Bronchial epithelial cell (primary cell): ENCODE data around the gene SDK2. TPM values are rescaled to one million over a fixed set of nuclear protein-coding genes. Genes with fewer than 3 reads are reported as not detected.

Experiments
- DNase-seq: peaks from one replicate; pipeline ENCODE4 v3.0.0-alpha.2; 2010; ENCODE audit warnings: low read depth
- FAIRE-seq: peaks from 2 replicates; lab custom pipeline; 2011; peaks lifted over from hg19 to GRCh38; lab: Jason Lieb, UNC
- H3K27me3 ChIP-seq: 2 replicates; pipeline ENCODE4 v1.5.1; 2011; ENCODE audit warnings: low read length; ENCODE audit not compliant: control insufficient read depth, insufficient read depth
- H3K36me3 ChIP-seq: 2 replicates; pipeline ENCODE4 v1.5.1; 2011; ENCODE audit warnings: low read length; ENCODE audit not compliant: control insufficient read depth, insufficient read depth
- H3K4me3 ChIP-seq: 2 replicates; pipeline ENCODE4 v1.5.1; 2011; ENCODE audit warnings: mild to moderate bottlenecking, low read depth, low read length, control low read depth
- CTCF ChIP-seq: IDR thresholded peaks from 2 replicates; pipeline ENCODE4 v1.5.1; 2011; ENCODE audit warnings: mild to moderate bottlenecking, moderate library complexity, low read length, control low read depth, inconsistent platforms; ENCODE audit not compliant: insufficient read depth, severe bottlenecking
- total RNA-seq: library from RNA; depleted of rRNA; stranded (reverse); fragments of >200 nt; gene quantifications from 2 replicates; pipeline ENCODE4 v1.2.1, GENCODE V29; 2014

SDK2 gene
- total RNA-seq, 1 donor from 2014 or later: 2.1 TPM

GRCh38 chr17:73354423-73355284 lies 289.6 kb downstream of the SDK2 start:
- H3K4me3 ChIP-seq: no peak overlapping the region
- no peaks in the 10 kb centered on the region for H3K27me3 ChIP-seq
- peaks cover 4% of the 10 kb centered on the region for H3K36me3 ChIP-seq
- no peak for DNase-seq
- TF ChIP-seq CTCF: no peak
- no peak for FAIRE-seq

GRCh38 chr17:73352261-73352660 lies 292.0 kb downstream of the SDK2 start:
- no peak for DNase-seq
- TF ChIP-seq CTCF: no peak
- H3K36me3 ChIP-seq: peaks cover 2% of the 10 kb centered on the region
- H3K27me3 ChIP-seq: no peaks in the 10 kb centered on the region
- no peak for FAIRE-seq
- no peak overlapping the region for H3K4me3 ChIP-seq

GRCh38 chr17:73351764-73352163 lies 292.5 kb downstream of the SDK2 start:
- Histone ChIP-seq H3K4me3 (no peak overlapping the region), H3K27me3 (no peaks in the 10 kb centered on the region), H3K36me3 (peaks cover 2% of the 10 kb centered on the region)
- FAIRE-seq (no peak), DNase-seq (no peak)
- no peak for TF ChIP-seq CTCF

GRCh38 chr17:73350864-73351263 lies 293.4 kb downstream of the SDK2 start:
- no peak overlapping the region for H3K4me3 ChIP-seq
- no peak for TF ChIP-seq CTCF
- H3K36me3 ChIP-seq: no peaks in the 10 kb centered on the region
- no peaks in the 10 kb centered on the region for H3K27me3 ChIP-seq
- FAIRE-seq (no peak), DNase-seq (no peak)

GRCh38 chr17:73349647-73350046 lies 294.6 kb downstream of the SDK2 start:
- peaks cover 2% of the 10 kb centered on the region for H3K36me3 ChIP-seq
- no peak for TF ChIP-seq CTCF
- FAIRE-seq (peak; percentile 13), DNase-seq (no peak)
- no peak overlapping the region for H3K4me3 ChIP-seq
- H3K27me3 ChIP-seq: no peaks in the 10 kb centered on the region

- FAIRE-seq: no peak
- H3K4me3 ChIP-seq: no peak overlapping the region
- no peak for TF ChIP-seq CTCF
- H3K27me3 ChIP-seq: no peaks in the 10 kb centered on the region
- peaks cover 2% of the 10 kb centered on the region for H3K36me3 ChIP-seq
- DNase-seq: no peak
These were observed 295.1 kb downstream of the SDK2 start for GRCh38 chr17:73349138-73349537.
